Upper lobe of left lung (tissue), 4 donors: ENCODE results near the gene ZNF200.
"Not testable (repeated sequence)": the region's sequence is repeated elsewhere in the genome, so short reads cannot be mapped to it uniquely, and the experiment has no call there.

Source experiments
- EP300 ChIP-seq, 4 donors: sonication (generic); formaldehyde crosslinking; IDR thresholded peaks; one replicate each; pipeline ENCODE4 v1.5.1; 2017; ENCODE audit warnings: antibody characterized with exemption in 4 of 4, control low read depth in 2 of 4
- POLR2A ChIP-seq, 4 donors: fragments of 450-650 bp; IDR thresholded peaks; one replicate each; pipeline ENCODE4 v1.5.1; 2016 to 2017; ENCODE audit warnings: antibody characterized with exemption in 4 of 4, mild to moderate bottlenecking in 2 of 4
- TF ChIP-seq, protein P1 (sequence below), 6 experiments: fragments of 450-650 bp in 4 of 6; fragments of 200-600 bp in 2 of 6; sonication (generic) in 2 of 6; IDR thresholded peaks; one replicate each; pipeline ENCODE4 v1.5.1; 2016 to 2019; ENCODE audit warnings: antibody characterized with exemption in 6 of 6

GRCh38 chr16:3270718-3271117 is 35.8 kb upstream of the ZNF200 start:
- TF ChIP-seq, protein P1, sequence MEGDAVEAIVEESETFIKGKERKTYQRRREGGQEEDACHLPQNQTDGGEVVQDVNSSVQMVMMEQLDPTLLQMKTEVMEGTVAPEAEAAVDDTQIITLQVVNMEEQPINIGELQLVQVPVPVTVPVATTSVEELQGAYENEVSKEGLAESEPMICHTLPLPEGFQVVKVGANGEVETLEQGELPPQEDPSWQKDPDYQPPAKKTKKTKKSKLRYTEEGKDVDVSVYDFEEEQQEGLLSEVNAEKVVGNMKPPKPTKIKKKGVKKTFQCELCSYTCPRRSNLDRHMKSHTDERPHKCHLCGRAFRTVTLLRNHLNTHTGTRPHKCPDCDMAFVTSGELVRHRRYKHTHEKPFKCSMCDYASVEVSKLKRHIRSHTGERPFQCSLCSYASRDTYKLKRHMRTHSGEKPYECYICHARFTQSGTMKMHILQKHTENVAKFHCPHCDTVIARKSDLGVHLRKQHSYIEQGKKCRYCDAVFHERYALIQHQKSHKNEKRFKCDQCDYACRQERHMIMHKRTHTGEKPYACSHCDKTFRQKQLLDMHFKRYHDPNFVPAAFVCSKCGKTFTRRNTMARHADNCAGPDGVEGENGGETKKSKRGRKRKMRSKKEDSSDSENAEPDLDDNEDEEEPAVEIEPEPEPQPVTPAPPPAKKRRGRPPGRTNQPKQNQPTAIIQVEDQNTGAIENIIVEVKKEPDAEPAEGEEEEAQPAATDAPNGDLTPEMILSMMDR (IDR thresholded peaks at IDR 0.05), result not testable (repeated sequence)
- TF ChIP-seq EP300, POLR2A (IDR thresholded peaks at IDR 0.05): not testable (repeated sequence)
